Breast epithelium (tissue), 4 donors: ENCODE results near the gene PGP. TPM values are rescaled to one million over a fixed set of nuclear protein-coding genes. Genes with fewer than 3 reads are reported as not detected.
A peak's percentile ranks its signal among the peaks of the same experiment; 100 is the strongest.
"Not testable (repeated sequence)": the region's sequence is repeated elsewhere in the genome, so short reads cannot be mapped to it uniquely, and the experiment has no call there.

Experiments
- DNase-seq, 2 donors: peaks; one replicate each; pipeline ENCODE4 v3.0.0-alpha.2; 2019; ENCODE audit warnings: low spot score in 2 of 2
- H3K27ac ChIP-seq, 2 donors: fragments of 200-600 bp; sonication (generic) in 1 of 2; one replicate each; pipeline ENCODE4 v1.5.1; 2016 to 2019; ENCODE audit warnings: mild to moderate bottlenecking in 1 of 2
- H3K27me3 ChIP-seq, 2 donors: fragments of 200-600 bp; sonication (generic) in 1 of 2; one replicate each; pipeline versions ENCODE4 v1.5.1 to v1.6.0; 2017 to 2019; ENCODE audit warnings: control low read depth in 1 of 2, mild to moderate bottlenecking in 1 of 2
- H3K36me3 ChIP-seq: fragments of 200-600 bp; one replicate; pipeline ENCODE4 v1.5.1; 2019
- H3K4me1 ChIP-seq, 2 donors: fragments of 200-600 bp; sonication (generic); one replicate each; pipeline ENCODE4 v1.5.1; 2016 to 2019; ENCODE audit warnings: control low read depth in 1 of 2
- H3K4me3 ChIP-seq, 3 donors: fragments of 200-600 bp; sonication (generic); 1 replicate in 2 of 3; 2 replicates in 1 of 3; pipeline ENCODE4 v1.5.1; 2016 to 2019; ENCODE audit warnings: mild to moderate bottlenecking in 3 of 3, moderate library complexity in 2 of 3
- H3K9me3 ChIP-seq, 2 donors: fragments of 200-600 bp; sonication (generic) in 1 of 2; one replicate each; pipeline ENCODE4 v1.5.1; 2016 to 2019; ENCODE audit warnings: control low read depth in 1 of 2
- POLR2A ChIP-seq: fragments of 450-650 bp; IDR thresholded peaks from one replicate; pipeline ENCODE4 v1.6.1; 2016; ENCODE audit warnings: antibody characterized with exemption, mild to moderate bottlenecking, moderate library complexity
- POLR2AphosphoS5 ChIP-seq, 3 donors: sonication (generic); formaldehyde crosslinking; IDR thresholded peaks; one replicate each; pipeline ENCODE4 v1.6.1; 2017; ENCODE audit warnings: antibody characterized with exemption in 3 of 3
- intact Hi-C: fragments of 100-400 bp; cut with DNase I; formaldehyde crosslinking; loops from one replicate; pipeline ENCODE4 v1.15.1; 2023; ENCODE audit warnings: low total_unique reads
- total RNA-seq, 3 donors: library from RNA; depleted of rRNA; stranded (reverse); fragments of >200 nt; gene quantifications; one replicate each; pipeline ENCODE4 v1.1.0, GENCODE V29; 2016
- TF ChIP-seq, protein P1 (sequence below), 3 donors: fragments of 450-650 bp; IDR thresholded peaks; one replicate each; pipeline ENCODE4 v1.5.1; 2016 to 2017; ENCODE audit warnings: antibody characterized with exemption in 3 of 3, mild to moderate bottlenecking in 3 of 3, moderate library complexity in 3 of 3

The PGP gene
- total RNA-seq, 3 donors from 2014 or later = 9.1 to 14.7 (median 12.9) TPM

DNA sequence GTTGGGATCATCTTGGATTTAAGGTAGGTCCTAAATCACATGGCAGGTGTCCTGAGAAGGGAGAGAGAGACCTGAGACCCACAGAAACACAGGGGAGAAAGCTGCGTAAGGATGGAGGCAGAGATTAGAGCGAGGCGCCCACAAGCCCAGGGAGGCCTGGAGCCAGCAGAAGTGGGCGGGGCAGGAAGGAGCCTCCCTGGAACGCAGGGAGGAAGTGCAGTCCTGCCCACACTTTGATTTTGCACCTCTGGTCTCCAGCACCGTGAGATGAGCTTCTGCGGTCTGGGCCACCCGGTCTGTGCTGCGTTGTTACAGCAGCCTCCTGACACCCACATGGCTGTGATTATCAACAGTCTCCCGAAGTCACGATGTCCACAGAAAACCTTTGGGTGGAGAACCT is 28.0 kb upstream of the PGP start:
- no peak overlapping the region for H3K4me3 ChIP-seq
- H3K27ac ChIP-seq = no peak overlapping the region
- no peak for DNase-seq
- no peaks in the 10 kb centered on the region for H3K27me3 ChIP-seq
- intact Hi-C loops = no loop called here
- TF ChIP-seq, protein P1, sequence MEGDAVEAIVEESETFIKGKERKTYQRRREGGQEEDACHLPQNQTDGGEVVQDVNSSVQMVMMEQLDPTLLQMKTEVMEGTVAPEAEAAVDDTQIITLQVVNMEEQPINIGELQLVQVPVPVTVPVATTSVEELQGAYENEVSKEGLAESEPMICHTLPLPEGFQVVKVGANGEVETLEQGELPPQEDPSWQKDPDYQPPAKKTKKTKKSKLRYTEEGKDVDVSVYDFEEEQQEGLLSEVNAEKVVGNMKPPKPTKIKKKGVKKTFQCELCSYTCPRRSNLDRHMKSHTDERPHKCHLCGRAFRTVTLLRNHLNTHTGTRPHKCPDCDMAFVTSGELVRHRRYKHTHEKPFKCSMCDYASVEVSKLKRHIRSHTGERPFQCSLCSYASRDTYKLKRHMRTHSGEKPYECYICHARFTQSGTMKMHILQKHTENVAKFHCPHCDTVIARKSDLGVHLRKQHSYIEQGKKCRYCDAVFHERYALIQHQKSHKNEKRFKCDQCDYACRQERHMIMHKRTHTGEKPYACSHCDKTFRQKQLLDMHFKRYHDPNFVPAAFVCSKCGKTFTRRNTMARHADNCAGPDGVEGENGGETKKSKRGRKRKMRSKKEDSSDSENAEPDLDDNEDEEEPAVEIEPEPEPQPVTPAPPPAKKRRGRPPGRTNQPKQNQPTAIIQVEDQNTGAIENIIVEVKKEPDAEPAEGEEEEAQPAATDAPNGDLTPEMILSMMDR (IDR thresholded peaks at IDR 0.05) = no peak
- TF ChIP-seq POLR2AphosphoS5 (IDR thresholded peaks at IDR 0.05) (no peak), POLR2A (no peak)
- H3K36me3 ChIP-seq = no peaks in the 10 kb centered on the region
- no peaks in the 10 kb centered on the region for H3K9me3 ChIP-seq
- H3K4me1 ChIP-seq = no peaks in the 10 kb centered on the region

GRCh38 chr16:2240331-2240730 is 25.7 kb upstream of the PGP start:
- peaks cover 6 to 14% of the 10 kb centered on the region in 2 donors for H3K4me1 ChIP-seq
- H3K27me3 ChIP-seq, H3K27ac ChIP-seq, DNase-seq, H3K4me3 ChIP-seq, H3K9me3 ChIP-seq, H3K36me3 ChIP-seq, intact Hi-C loops: not testable (repeated sequence)

GRCh38 chr16:2238838-2239675 is 24.4 kb upstream of the PGP start:
- Histone ChIP-seq H3K4me1 (peaks cover 6 to 14% of the 10 kb centered on the region in 2 donors), H3K27me3 (no peaks in the 10 kb centered on the region), H3K9me3 (no peaks in the 10 kb centered on the region), H3K27ac (no peak overlapping the region), H3K4me3 (no peak overlapping the region), H3K36me3 (peaks cover under 1% of the 10 kb centered on the region)
- no peak for TF ChIP-seq POLR2AphosphoS5 (IDR thresholded peaks at IDR 0.05)
- TF ChIP-seq, protein P1 (IDR thresholded peaks at IDR 0.05) = no peak
- no peak for TF ChIP-seq POLR2A
- intact Hi-C loops = no loop called here
- no peak for DNase-seq

DNA sequence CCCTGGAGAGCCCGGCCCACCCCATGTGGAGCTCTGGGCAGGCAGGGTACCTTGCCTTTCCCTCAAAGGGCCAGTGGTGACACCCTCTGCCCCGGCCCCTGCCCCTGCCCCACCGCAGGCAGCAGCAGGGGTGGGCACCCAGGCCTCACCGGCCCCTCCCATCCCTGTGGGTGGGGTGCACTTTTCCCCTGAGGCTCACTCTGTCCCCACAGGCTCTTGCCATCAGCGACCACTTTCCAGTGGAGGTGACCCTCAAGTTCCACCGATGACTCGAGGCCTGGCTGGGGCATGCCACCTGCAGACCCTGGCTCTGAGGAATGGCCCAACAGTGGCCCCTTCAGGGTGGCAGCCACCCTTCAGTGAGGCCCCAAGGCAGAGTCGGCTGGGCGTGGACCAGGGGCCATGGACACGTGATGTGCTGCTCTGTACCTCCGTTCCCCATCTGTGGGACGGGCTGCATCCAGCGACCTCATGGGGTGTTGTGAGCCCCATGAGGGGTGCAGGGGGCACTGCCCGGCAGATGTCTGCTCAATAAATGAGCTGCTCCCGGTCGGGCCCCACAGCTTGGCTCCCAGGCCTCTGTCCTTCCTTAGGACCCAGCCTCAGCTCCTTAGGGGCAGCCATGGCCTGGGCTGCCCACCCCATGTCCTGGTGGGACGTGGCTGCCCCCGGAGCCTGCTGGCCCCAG is 23.7 kb upstream of the PGP start:
- H3K36me3 ChIP-seq = peaks cover 7% of the 10 kb centered on the region
- DNase-seq = no peak
- no peaks in the 10 kb centered on the region for H3K9me3 ChIP-seq
- no peak overlapping the region for H3K27ac ChIP-seq
- no peaks in the 10 kb centered on the region for H3K27me3 ChIP-seq
- intact Hi-C loops = no loop called here
- TF ChIP-seq POLR2AphosphoS5 (IDR thresholded peaks at IDR 0.05) (no peak), POLR2A (no peak)
- TF ChIP-seq, protein P1 (IDR thresholded peaks at IDR 0.05) = no peak
- H3K4me1 ChIP-seq = peaks cover 6 to 14% of the 10 kb centered on the region in 2 donors
- no peak overlapping the region for H3K4me3 ChIP-seq

- Histone ChIP-seq H3K36me3 (peaks cover 7% of the 10 kb centered on the region), H3K4me1 (peaks cover 6 to 14% of the 10 kb centered on the region in 2 donors), H3K27me3 (no peaks in the 10 kb centered on the region), H3K27ac (no peak overlapping the region), H3K4me3 (peak overlapping the region in 1 of 3 donors; percentile 34), H3K9me3 (no peaks in the 10 kb centered on the region)
- DNase-seq = no peak
- no peak for TF ChIP-seq POLR2A
- TF ChIP-seq POLR2AphosphoS5 (IDR thresholded peaks at IDR 0.05) = no peak
- TF ChIP-seq, protein P1 (IDR thresholded peaks at IDR 0.05) = no peak
- intact Hi-C loops = no loop called here
Measured at GRCh38 chr16:2237493-2238149, 23.0 kb upstream of the PGP start.
